ENCODE results near the gene IFNL2. TPM values are rescaled to one million over a fixed set of nuclear protein-coding genes. Genes with fewer than 3 reads are reported as not detected.

The IFNL2 gene
- total and polyA plus RNA-seq, 2 donors (not counting 3 experiments of a cell fraction or from before 2014, with no cell fraction given) = not detected

GRCh38 chr19:39247701-39248664, 20.2 kb upstream of the IFNL2 start:
- FAIRE-seq (no peak), DNase-seq (ENCODE audit: low read depth, low spot score) (no peak)
- H4K20me1 ChIP-seq (replicated peaks; ENCODE audit: control insufficient read depth, extremely low read depth, insufficient read depth, low read length) = no peaks in the 10 kb centered on the region
- dilution Hi-C loops (cut with MboI; ENCODE audit: extremely low pct_ligation_motif_present, low sequenced_read_pairs) (no loop called here), intact Hi-C loops (cut with micrococcal nuclease) (no loop called here)
- no peaks in the 10 kb centered on the region for H3K4me1 ChIP-seq (ENCODE audit: control insufficient read depth, extremely low read depth, insufficient read depth, low read length)
- H2AFZ ChIP-seq (ENCODE audit: low read depth, low read length) = peak overlapping the region; percentile 62
- no peak overlapping the region for H3K4me3 ChIP-seq (replicated peaks in 1 of 3; ENCODE audit: insufficient read depth in 1 of 3, low read depth in 1 of 3, low read length in 3 of 3)
- H3K4me2 ChIP-seq (ENCODE audit: insufficient read depth, low read length) = no peak overlapping the region
- no peak overlapping the region for H3K9ac ChIP-seq (replicated peaks; ENCODE audit: extremely low read depth, insufficient read depth, low read length)
- no TSS peak for BruUV-seq (replicated peaks)
- H3K79me2 ChIP-seq (ENCODE audit: control insufficient read depth, insufficient read depth, low read length) = no peaks in the 10 kb centered on the region
- H3K27me3 ChIP-seq (ENCODE audit: control insufficient read depth in 2 of 2, insufficient read depth in 2 of 2, low read length in 2 of 2) = peaks cover 30 to 38% of the 10 kb centered on the region in 2 experiments
- no peaks in the 10 kb centered on the region for H3K36me3 ChIP-seq (ENCODE audit: control insufficient read depth in 2 of 2, extremely low read depth in 1 of 2, insufficient read depth in 2 of 2, low read length in 2 of 2)
- TF ChIP-seq EZH2 (IDR thresholded peaks at IDR 0.05; ENCODE audit: borderline replicate concordance, low read depth, low read length, severe bottlenecking) (peak; percentile 94), POLR2AphosphoS5 (IDR thresholded peaks at IDR 0.05; ENCODE audit: insufficient read depth, low read depth, low read length) (no peak), POLR2A (IDR thresholded peaks at IDR 0.05; ENCODE audit: low read depth, low read length) (no peak), FOS (IDR thresholded peaks at IDR 0.05; ENCODE audit: borderline replicate concordance, insufficient read depth, low read length) (no peak), GATA2 (IDR thresholded peaks at IDR 0.05; ENCODE audit: insufficient read depth, insufficient read length, low read depth, low read length) (no peak)
- H3K27ac ChIP-seq (ENCODE audit: insufficient read depth, low read depth, low read length) = no peak overlapping the region
- ChIA-PET CTCF (no interaction called here), POLR2A (no interaction called here)
- H3K9me1 ChIP-seq (replicated peaks; ENCODE audit: control insufficient read depth, extremely low read depth, insufficient read depth, low read length) = no peaks in the 10 kb centered on the region
- H3K9me3 ChIP-seq (replicated peaks; ENCODE audit: control insufficient read depth, insufficient read depth, low read length) = no peaks in the 10 kb centered on the region

DNA sequence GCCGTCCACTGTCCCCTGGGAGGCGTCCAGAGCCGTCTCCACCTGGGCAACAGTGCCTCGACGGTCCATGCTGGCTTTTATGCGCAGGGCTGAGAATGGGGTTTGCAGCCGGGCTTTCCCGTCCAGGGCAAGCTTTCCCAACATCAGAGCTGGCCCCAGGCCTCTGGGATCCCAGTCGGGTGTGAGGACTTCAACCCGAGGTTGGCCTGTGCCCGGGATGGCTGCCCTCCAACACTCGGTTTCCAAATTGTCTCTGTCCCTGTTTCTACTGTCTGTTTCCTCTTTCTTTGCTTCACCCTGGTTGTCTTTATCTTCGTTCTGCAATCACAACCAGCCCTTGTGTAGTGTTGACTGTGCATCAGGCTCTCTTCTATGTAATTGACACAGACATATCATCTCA, 19.4 kb upstream of the IFNL2 start, which contains the start of gene IFNL4:
TSS of gene IFNL4 (minus strand) at position 51 of the 400 bp plus-strand sequence.
- no TSS peak for BruUV-seq (replicated peaks)
- dilution Hi-C loops (cut with MboI; ENCODE audit: extremely low pct_ligation_motif_present, low sequenced_read_pairs) (no loop called here), intact Hi-C loops (cut with micrococcal nuclease) (no loop called here)
- Histone ChIP-seq H3K4me1 (ENCODE audit: control insufficient read depth, extremely low read depth, insufficient read depth, low read length) (no peaks in the 10 kb centered on the region), H4K20me1 (replicated peaks; ENCODE audit: control insufficient read depth, extremely low read depth, insufficient read depth, low read length) (no peaks in the 10 kb centered on the region), H3K27ac (ENCODE audit: insufficient read depth, low read depth, low read length) (no peak within 1 kb of the TSS), H3K79me2 (ENCODE audit: control insufficient read depth, insufficient read depth, low read length) (no peaks in the 10 kb centered on the region), H3K9ac (replicated peaks; ENCODE audit: extremely low read depth, insufficient read depth, low read length) (no peak within 1 kb of the TSS), H3K4me2 (ENCODE audit: insufficient read depth, low read length) (no peak within 1 kb of the TSS), H3K9me1 (replicated peaks; ENCODE audit: control insufficient read depth, extremely low read depth, insufficient read depth, low read length) (no peaks in the 10 kb centered on the region), H3K27me3 (ENCODE audit: control insufficient read depth in 2 of 2, insufficient read depth in 2 of 2, low read length in 2 of 2) (peaks cover 33 to 38% of the 10 kb centered on the region in 2 experiments), H3K9me3 (replicated peaks; ENCODE audit: control insufficient read depth, insufficient read depth, low read length) (no peaks in the 10 kb centered on the region), H3K36me3 (ENCODE audit: control insufficient read depth in 2 of 2, extremely low read depth in 1 of 2, insufficient read depth in 2 of 2, low read length in 2 of 2) (no peaks in the 10 kb centered on the region), H3K4me3 (replicated peaks in 1 of 3; ENCODE audit: insufficient read depth in 1 of 3, low read depth in 1 of 3, low read length in 3 of 3) (no peak within 1 kb of the TSS), H2AFZ (ENCODE audit: low read depth, low read length) (peak within 1 kb of the TSS; percentile 62)
- CTCF ChIA-PET = interaction anchor here (1.3 kb wide), 1 partner anchor 13 kb away, joined by 4 read pairs; no protein-coding TSS in a partner anchor
- DNase-seq (ENCODE audit: low read depth, low spot score) (no peak), FAIRE-seq (no peak)
- POLR2A ChIA-PET = no interaction called here
- TF ChIP-seq EZH2 (IDR thresholded peaks at IDR 0.05; ENCODE audit: borderline replicate concordance, low read depth, low read length, severe bottlenecking) (no peak), POLR2A (IDR thresholded peaks at IDR 0.05; ENCODE audit: low read depth, low read length) (no peak), MYC (IDR thresholded peaks at IDR 0.05; ENCODE audit: low read depth, low read length) (no peak), POLR2AphosphoS5 (IDR thresholded peaks at IDR 0.05; ENCODE audit: insufficient read depth, low read depth, low read length) (no peak), GATA2 (IDR thresholded peaks at IDR 0.05; ENCODE audit: insufficient read depth, insufficient read length, low read depth, low read length) (no peak), JUN (IDR thresholded peaks at IDR 0.05; ENCODE audit: borderline replicate concordance, insufficient read depth, insufficient read length, low read depth) (no peak), MAX (IDR thresholded peaks at IDR 0.05; ENCODE audit: insufficient read depth, insufficient read length) (no peak)
- TF ChIP-seq, protein P1, sequence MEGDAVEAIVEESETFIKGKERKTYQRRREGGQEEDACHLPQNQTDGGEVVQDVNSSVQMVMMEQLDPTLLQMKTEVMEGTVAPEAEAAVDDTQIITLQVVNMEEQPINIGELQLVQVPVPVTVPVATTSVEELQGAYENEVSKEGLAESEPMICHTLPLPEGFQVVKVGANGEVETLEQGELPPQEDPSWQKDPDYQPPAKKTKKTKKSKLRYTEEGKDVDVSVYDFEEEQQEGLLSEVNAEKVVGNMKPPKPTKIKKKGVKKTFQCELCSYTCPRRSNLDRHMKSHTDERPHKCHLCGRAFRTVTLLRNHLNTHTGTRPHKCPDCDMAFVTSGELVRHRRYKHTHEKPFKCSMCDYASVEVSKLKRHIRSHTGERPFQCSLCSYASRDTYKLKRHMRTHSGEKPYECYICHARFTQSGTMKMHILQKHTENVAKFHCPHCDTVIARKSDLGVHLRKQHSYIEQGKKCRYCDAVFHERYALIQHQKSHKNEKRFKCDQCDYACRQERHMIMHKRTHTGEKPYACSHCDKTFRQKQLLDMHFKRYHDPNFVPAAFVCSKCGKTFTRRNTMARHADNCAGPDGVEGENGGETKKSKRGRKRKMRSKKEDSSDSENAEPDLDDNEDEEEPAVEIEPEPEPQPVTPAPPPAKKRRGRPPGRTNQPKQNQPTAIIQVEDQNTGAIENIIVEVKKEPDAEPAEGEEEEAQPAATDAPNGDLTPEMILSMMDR (IDR thresholded peaks at IDR 0.05; ENCODE audit: extremely low read depth in 1 of 2, insufficient read depth in 1 of 2, low read depth in 1 of 2, low read length in 2 of 2) = no peak

All from endothelial cell of umbilical vein (primary cell).